ENCODE results near the gene ANKZF1. TPM values are rescaled to one million over a fixed set of nuclear protein-coding genes. Genes with fewer than 3 reads are reported as not detected.

Gene ANKZF1
- total and polyA plus RNA-seq, 2 of the 4 experiments (the other 2 are of a cell fraction) = 18.6 to 33.8 TPM

DNA sequence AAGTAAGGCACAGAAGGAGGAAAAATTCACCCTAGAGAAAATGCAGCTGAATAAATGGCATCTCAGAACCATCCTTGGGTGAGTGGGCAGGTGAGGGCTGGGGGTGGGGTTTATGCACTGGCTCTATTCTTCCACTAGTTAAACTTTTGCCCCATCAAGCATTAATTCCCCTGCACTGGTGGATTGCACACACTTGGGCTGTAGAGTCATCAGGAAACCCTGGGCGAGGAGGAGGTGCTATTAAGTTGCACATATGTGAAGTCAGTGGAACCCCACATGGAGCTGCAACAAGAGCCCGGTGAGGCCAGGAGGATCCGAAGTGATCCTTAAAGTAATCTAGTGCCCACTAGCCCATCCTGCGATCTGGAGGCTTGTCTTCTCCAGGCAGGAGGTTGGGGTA is 42.8 kb downstream of the ANKZF1 start:
- Histone ChIP-seq H3K27me3 (ENCODE audit: control insufficient read depth, insufficient read depth, low read length) (peaks cover 9% of the 10 kb centered on the region), H3K27ac (ENCODE audit: insufficient read depth, low read length) (no peak overlapping the region), H3K4me3 (ENCODE audit: insufficient read depth, low read depth, low read length) (no peak overlapping the region), H2BK5ac (ENCODE audit: low read depth, low read length, poor library complexity, severe bottlenecking) (no peak overlapping the region), H2BK20ac (ENCODE audit: low read depth, low read length) (no peak overlapping the region), H2AK9ac (replicated peaks; ENCODE audit: low read depth, low read length, poor library complexity) (peak overlapping the region; percentile 40), H3K9me1 (ENCODE audit: insufficient read depth, low read length) (peaks cover 9% of the 10 kb centered on the region), H3K4me1 (ENCODE audit: control insufficient read depth, insufficient read depth, low read length) (peaks cover 10% of the 10 kb centered on the region), H3K36me3 (ENCODE audit: control insufficient read depth, insufficient read depth, low read length) (no peaks in the 10 kb centered on the region), H4K20me1 (ENCODE audit: insufficient read depth, low read length) (no peaks in the 10 kb centered on the region), H3K4ac (ENCODE audit: low read depth, low read length) (no peak overlapping the region), H4K8ac (ENCODE audit: low read depth in 2 of 2, low read length in 2 of 2) (no peak overlapping the region), H3K9ac (ENCODE audit: low read depth, low read length) (no peak overlapping the region), H4K5ac (ENCODE audit: low read depth, low read length) (no peak overlapping the region), H3K14ac (replicated peaks; ENCODE audit: low read depth, low read length) (no peak overlapping the region), H4K91ac (ENCODE audit: insufficient read depth, low read depth, low read length) (no peak overlapping the region), H2BK120ac (ENCODE audit: low read depth, low read length) (no peak overlapping the region), H2BK15ac (ENCODE audit: low read depth, low read length) (no peak overlapping the region), H3K79me1 (ENCODE audit: low read depth in 1 of 2, low read length in 2 of 2) (no peaks in the 10 kb centered on the region), H3K56ac (ENCODE audit: extremely low read depth, insufficient read depth, low read length) (no peak overlapping the region), H3K23ac (ENCODE audit: low read depth, low read length) (no peak overlapping the region), H2AK5ac (ENCODE audit: low read depth, low read length) (0 out of 2 replicates have a peak overlapping the region, but pooled peaks have one; percentile 15), H3K18ac (ENCODE audit: low read depth, low read length) (no peak overlapping the region), H3K4me2 (ENCODE audit: low read depth, low read length) (no peak overlapping the region), H3K9me3 (ENCODE audit: control insufficient read depth, insufficient read depth, low read length) (no peaks in the 10 kb centered on the region), H2AFZ (replicated peaks; ENCODE audit: low read length, poor library complexity) (no peak overlapping the region)
- DNase-seq (no peak), ATAC-seq (ENCODE audit: low read depth) (no peak)
- CTCF ChIA-PET = no interaction called here
- no peak for TF ChIP-seq MAFK (IDR thresholded peaks at IDR 0.05; ENCODE audit: low read depth, low read length)
- TF ChIP-seq RFX5 (IDR thresholded peaks at IDR 0.05; ENCODE audit: low read depth, low read length) = no peak
- no peak for TF ChIP-seq CEBPB (IDR thresholded peaks at IDR 0.05; ENCODE audit: low read depth, low read length)
- TF ChIP-seq, protein P1, sequence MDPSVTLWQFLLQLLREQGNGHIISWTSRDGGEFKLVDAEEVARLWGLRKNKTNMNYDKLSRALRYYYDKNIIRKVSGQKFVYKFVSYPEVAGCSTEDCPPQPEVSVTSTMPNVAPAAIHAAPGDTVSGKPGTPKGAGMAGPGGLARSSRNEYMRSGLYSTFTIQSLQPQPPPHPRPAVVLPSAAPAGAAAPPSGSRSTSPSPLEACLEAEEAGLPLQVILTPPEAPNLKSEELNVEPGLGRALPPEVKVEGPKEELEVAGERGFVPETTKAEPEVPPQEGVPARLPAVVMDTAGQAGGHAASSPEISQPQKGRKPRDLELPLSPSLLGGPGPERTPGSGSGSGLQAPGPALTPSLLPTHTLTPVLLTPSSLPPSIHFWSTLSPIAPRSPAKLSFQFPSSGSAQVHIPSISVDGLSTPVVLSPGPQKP (IDR thresholded peaks at IDR 0.05; ENCODE audit: borderline replicate concordance, low read depth, low read length) = no peak
- in situ Hi-C loops (cut with MboI; ENCODE audit: low sequenced_read_pairs) = no loop called here
- WGBS, 2 experiments (ENCODE audit: extremely low coverage in 2 of 2, insufficient read length in 1 of 2) = 100% methylated on average over 1 of the region's 4 CpGs; no CpG with 5 or more reads in 1 of the 2 experiments
- no TSS peak for BruUV-seq (replicated peaks)
- intact Hi-C loops (cut with micrococcal nuclease) = no loop called here
- POLR2A ChIA-PET (ENCODE audit: unreplicated experiment) = no interaction called here
- dilution Hi-C loops (cut with HindIII; ENCODE audit: low sequenced_read_pairs, unreplicated experiment) = no loop called here
